ENCODE measurements around the gene NAV2.

The NAV2 gene

GRCh38 chr11:19868281-19868821 lies 155.7 kb downstream of the NAV2 start:
- DNase-seq = no peak

DNA sequence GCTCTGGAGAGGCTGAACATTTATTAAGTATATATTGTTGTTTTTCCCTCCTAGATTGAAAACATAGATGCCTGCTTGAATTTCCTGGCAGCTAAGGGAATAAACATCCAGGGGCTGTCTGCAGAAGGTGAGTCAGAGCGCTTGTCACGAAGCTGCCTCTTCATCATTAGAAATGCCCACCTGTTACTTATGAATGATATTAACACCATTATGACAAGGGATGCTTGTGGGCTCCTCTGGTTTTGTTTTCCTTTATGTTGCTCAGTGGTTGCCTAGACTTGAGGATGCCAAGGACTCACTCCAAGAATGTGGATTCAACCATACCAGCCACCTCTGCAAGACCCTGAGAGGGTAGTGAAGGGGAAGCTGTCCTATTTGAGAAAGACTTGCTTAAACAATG lies 156.2 kb downstream of the NAV2 start:
- TF ChIP-seq POLR2A (IDR thresholded peaks at IDR 0.05; ENCODE audit: low read length) (no peak), GATA1 (IDR thresholded peaks at IDR 0.05; ENCODE audit: low read depth, low read length) (no peak)
- no peak for DNase-seq

More at GRCh38 chr11:19868281-19868821, 155.7 kb downstream of the NAV2 start:
- no peak for TF ChIP-seq GATA1 (IDR thresholded peaks at IDR 0.05; ENCODE audit: low read depth, low read length)

- TF ChIP-seq POLR2A (IDR thresholded peaks at IDR 0.05; ENCODE audit: low read length) (no peak), GATA1 (IDR thresholded peaks at IDR 0.05; ENCODE audit: low read depth, low read length) (no peak)
- no peak for DNase-seq
These were observed 156.8 kb downstream of the NAV2 start for GRCh38 chr11:19869466-19869865.

DNA sequence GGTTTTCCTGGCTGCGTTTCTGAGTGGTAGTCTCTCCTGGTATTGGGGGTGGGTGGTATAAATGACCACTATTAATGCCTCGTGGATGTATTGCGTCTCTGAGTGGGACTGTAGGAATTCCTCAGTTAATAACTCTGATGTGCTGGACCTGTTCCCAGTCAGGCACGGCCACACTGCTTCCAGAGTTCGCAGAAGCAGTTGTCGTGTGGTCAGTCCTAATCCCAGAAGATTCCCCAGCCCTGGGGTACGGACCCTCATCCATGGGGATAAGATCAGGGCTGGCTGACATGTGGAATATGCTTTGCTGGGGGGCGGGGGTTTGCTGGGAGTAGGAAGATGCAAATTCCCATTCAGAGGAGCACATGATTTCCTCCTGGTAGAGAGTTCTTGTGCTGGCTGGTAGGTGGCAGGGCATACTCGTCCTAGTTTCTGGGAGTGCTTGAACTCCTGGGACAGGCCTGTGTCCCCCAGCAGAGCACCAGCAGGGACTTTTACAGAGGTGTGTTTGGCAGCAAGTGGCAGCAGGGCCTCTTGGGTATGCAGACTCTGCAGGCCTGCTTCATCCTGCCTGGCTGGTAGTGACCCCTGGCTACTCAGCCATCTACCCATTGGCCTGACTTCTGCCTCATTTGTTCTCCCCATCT lies 157.4 kb downstream of the NAV2 start:
- no peak for DNase-seq
- TF ChIP-seq GATA1 (IDR thresholded peaks at IDR 0.05; ENCODE audit: low read depth, low read length) (no peak), POLR2A (IDR thresholded peaks at IDR 0.05; ENCODE audit: low read length) (no peak)

DNA sequence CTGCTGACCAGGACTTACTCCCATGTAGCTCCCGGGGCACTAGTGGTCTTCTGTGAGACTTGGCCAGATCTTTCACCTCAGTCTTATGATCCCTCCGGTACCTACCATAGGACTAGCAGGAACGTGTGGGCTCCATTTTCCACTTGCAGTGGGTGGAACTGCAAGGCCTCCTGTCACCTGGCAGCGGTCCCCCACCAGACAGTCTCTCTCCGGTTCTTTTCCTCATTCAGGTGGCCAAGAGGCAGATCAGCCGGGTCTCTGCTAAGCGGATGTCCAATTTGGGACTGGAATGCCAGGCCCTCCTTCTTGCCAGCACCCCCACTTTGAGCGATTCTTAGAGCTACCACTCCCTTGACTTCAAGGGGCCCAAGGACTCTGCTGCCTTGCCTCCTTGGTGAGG lies 158.9 kb downstream of the NAV2 start:
- no peak for DNase-seq
- TF ChIP-seq GATA1 (IDR thresholded peaks at IDR 0.05; ENCODE audit: low read depth, low read length) = no peak
- TF ChIP-seq POLR2A (IDR thresholded peaks at IDR 0.05; ENCODE audit: low read length) = no peak

GRCh38 chr11:19872512-19873145 lies 160.0 kb downstream of the NAV2 start:
- no peak for TF ChIP-seq POLR2A (IDR thresholded peaks at IDR 0.05; ENCODE audit: low read length)
- TF ChIP-seq GATA1 (IDR thresholded peaks at IDR 0.05; ENCODE audit: low read depth, low read length) = no peak
- no peak for DNase-seq

GRCh38 chr11:19873730-19874129 lies 161.1 kb downstream of the NAV2 start:
- no peak for DNase-seq
- TF ChIP-seq POLR2A (IDR thresholded peaks at IDR 0.05; ENCODE audit: low read length) (no peak), GATA1 (IDR thresholded peaks at IDR 0.05; ENCODE audit: low read depth, low read length) (no peak)

GRCh38 chr11:19874266-19874665 lies 161.6 kb downstream of the NAV2 start:
- TF ChIP-seq POLR2A (IDR thresholded peaks at IDR 0.05; ENCODE audit: low read length) (no peak), GATA1 (IDR thresholded peaks at IDR 0.05; ENCODE audit: low read depth, low read length) (no peak)

DNA sequence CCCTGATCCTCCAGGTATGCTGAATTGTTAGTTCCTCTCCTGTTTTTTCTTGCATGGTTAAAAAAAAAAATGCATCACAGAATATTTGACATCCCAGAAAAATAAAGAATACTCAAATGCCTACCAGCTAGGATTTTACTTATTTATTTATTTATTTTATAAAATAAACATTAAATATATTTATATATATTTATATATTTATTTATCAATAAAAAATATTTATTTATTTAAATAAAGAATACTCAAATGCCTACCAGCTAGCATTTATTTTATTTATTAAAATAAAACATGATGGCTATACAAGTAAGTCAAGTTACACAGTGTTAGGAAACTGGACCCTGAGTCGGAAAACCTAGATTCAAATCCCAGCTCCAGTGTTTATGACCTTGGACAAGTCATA lies 164.1 kb downstream of the NAV2 start:
- TF ChIP-seq GATA1 (IDR thresholded peaks at IDR 0.05; ENCODE audit: low read depth, low read length) = no peak
- no peak for TF ChIP-seq POLR2A (IDR thresholded peaks at IDR 0.05; ENCODE audit: low read length)
- no peak for DNase-seq

More at GRCh38 chr11:19874266-19874665, 161.6 kb downstream of the NAV2 start:
- DNase-seq = no peak

- TF ChIP-seq POLR2A (IDR thresholded peaks at IDR 0.05; ENCODE audit: low read length) (no peak), GATA1 (IDR thresholded peaks at IDR 0.05; ENCODE audit: low read depth, low read length) (no peak)
- no peak for DNase-seq
These were observed 165.9 kb downstream of the NAV2 start for GRCh38 chr11:19878520-19878919.

DNA sequence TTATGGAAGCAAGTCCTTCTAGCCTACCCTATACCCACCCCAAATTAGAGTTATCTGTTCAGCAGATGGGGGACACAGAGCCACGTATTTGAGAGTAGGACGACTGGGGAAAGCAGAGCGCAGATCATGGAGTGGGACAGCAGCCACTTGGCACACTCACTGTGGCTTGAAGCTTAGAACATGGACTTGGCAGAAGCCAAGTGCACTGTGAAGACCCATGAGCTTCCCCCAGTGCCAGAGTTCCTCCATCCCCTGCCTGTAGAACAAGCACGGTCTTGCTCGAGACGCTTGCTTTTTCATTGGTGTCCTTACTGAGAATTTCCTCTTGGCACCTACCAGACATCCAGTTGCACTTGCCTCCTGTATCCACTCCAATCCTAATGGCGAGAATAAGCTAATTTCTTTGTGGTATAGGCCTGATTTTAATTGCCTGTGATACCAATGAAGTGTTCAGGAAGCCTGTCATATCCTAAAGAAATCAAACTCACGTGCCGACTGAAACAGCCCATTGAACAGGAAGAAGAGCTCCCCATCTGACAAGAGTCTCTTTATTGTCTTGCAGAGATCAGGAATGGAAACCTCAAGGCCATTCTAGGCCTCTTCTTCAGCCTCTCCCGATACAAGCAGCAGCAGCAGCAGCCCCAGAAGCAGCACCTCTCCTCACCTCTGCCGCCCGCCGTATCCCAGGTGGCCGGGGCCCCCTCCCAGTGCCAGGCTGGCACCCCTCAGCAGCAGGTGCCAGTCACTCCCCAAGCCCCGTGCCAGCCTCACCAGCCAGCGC lies 166.9 kb downstream of the NAV2 start:
- DNase-seq = no peak
- TF ChIP-seq GATA1 (IDR thresholded peaks at IDR 0.05; ENCODE audit: low read depth, low read length) = no peak
- no peak for TF ChIP-seq POLR2A (IDR thresholded peaks at IDR 0.05; ENCODE audit: low read length)

DNA sequence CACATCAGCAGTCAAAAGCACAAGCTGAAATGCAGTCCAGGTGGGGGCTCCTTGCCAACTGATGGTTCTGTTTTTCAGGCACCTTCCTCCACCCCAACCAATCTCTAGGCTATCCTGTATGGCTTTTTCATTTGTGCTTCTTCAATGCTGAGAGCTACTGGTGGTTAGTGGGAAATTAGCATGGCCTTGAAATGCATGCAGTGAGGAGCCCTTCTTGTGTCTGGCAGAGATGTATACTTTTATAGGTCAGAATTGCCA lies 167.4 kb downstream of the NAV2 start:
- TF ChIP-seq POLR2A (IDR thresholded peaks at IDR 0.05; ENCODE audit: low read length) (no peak), GATA1 (IDR thresholded peaks at IDR 0.05; ENCODE audit: low read depth, low read length) (no peak)

GRCh38 chr11:19881177-19881576 lies 168.5 kb downstream of the NAV2 start:
- DNase-seq = no peak

More for the DNA sequence above, 167.4 kb downstream of the NAV2 start:
- DNase-seq = no peak

GRCh38 chr11:19882356-19882755 lies 169.7 kb downstream of the NAV2 start:
- TF ChIP-seq GATA1 (IDR thresholded peaks at IDR 0.05; ENCODE audit: low read depth, low read length) = no peak
- DNase-seq = no peak

More at GRCh38 chr11:19881177-19881576, 168.5 kb downstream of the NAV2 start:
- TF ChIP-seq POLR2A (IDR thresholded peaks at IDR 0.05; ENCODE audit: low read length) (no peak), GATA1 (IDR thresholded peaks at IDR 0.05; ENCODE audit: low read depth, low read length) (no peak)

Measured in erythroblast (primary cell).